Erythroblast (primary cell): ENCODE measurements around the gene DNAJC17.

Source experiments
- DNase-seq, 2 experiments: peaks; one replicate each; lab custom pipeline; 2025; lab: John Stamatoyannopoulos, UW
- GATA1 ChIP-seq: IDR thresholded peaks from 2 replicates; pipeline ENCODE4 v1.6.1; 2011; ENCODE audit warnings: low read depth, mild to moderate bottlenecking, control low read depth, low read length, moderate library complexity
- POLR2A ChIP-seq: IDR thresholded peaks from 2 replicates; pipeline ENCODE4 v1.6.1; 2011; ENCODE audit warnings: mild to moderate bottlenecking, low read length

Gene DNAJC17, protein sequence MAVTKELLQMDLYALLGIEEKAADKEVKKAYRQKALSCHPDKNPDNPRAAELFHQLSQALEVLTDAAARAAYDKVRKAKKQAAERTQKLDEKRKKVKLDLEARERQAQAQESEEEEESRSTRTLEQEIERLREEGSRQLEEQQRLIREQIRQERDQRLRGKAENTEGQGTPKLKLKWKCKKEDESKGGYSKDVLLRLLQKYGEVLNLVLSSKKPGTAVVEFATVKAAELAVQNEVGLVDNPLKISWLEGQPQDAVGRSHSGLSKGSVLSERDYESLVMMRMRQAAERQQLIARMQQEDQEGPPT

DNA sequence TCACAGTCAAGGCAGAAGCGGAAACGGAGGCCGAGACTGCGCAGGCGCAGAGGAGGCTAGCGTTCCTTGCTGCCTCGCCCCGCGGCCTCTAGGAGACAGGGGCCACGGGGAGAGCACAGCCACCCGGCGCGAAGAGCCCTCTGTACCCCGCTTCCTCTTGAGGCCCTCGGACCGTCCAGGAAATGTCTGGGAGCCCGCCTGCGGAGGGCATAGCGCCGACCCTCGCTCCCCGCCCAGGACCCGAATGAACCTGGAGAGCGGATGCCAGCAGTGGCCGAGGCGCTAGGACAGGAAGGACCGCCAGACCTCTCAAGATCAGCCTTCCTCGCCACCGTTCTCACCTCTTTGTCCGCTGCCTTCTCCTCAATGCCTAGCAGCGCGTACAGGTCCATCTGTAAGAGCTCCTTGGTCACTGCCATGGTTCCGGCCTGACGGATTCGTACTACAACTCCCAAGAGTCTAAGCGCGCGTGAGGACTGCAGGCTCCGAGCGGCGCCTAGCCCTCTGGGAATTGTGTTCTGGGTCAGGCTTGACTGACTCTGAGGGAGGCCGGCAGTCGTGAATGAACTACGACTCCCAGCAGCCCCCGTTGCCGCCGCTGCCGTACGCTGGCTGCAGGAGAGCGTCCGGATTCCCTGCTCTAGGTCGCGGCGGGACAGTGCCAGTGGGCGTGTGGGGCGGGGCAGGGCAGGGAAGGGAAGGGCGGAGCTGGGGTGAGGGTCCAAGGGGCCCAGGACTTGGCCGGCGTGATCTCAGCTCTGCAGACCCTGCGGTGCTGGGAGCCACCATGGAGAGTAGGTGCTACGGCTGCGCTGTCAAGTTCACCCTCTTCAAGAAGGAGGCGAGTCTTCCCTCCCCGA, at the start of gene DNAJC17, which contains the start of gene ZFYVE19:
TSS of gene DNAJC17 (minus strand) at position 446 of the 860 bp plus-strand sequence. CDS start at position 419, 27 bp downstream.
TSS of gene ZFYVE19 (plus strand) at position 62 of the 860 bp plus-strand sequence. CDS start at position 563, 501 bp downstream.
- peak; percentile 97 to 98 for DNase-seq
- TF ChIP-seq POLR2A, result peak; percentile 79
- no peak for TF ChIP-seq GATA1

DNA sequence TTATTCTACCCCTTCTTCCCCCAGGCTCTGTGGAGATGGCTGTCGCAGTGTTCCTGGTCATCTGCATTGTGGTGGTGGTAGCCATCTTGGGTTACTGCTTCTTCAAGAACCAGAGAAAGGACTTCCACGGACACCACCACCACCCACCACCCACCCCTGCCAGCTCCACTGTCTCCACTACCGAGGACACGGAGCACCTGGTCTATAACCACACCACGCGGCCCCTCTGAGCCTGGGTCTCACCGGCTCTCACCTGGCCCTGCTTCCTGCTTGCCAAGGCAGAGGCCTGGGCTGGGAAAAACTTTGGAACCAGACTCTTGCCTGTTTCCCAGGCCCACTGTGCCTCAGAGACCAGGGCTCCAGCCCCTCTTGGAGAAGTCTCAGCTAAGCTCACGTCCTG, 49.5 kb upstream of the DNAJC17 start:
- no peak for DNase-seq
- TF ChIP-seq POLR2A (no peak), GATA1 (no peak)

DNA sequence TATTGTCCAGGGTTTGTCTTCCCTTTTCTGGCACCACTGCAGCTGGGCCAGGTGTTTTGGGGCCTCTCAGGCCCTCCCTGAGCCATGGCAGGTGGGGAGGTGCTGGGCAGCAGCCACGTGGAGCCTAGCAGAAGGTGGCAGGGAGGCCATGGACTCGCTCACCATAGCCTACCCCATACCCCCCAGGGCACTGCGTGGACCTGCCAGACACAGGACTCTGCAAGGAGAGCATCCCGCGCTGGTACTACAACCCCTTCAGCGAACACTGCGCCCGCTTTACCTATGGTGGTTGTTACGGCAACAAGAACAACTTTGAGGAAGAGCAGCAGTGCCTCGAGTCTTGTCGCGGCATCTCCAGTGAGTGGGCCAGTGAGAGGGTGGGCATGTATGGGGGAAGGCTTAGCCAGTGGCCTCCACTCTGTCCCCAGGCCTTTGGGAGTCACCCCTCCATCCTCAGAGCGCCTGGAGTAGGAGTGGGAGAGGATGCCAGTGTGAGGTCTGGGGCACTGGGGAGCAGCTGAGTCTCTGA, 48.5 kb upstream of the DNAJC17 start:
- DNase-seq, result no peak
- TF ChIP-seq GATA1 (no peak), POLR2A (no peak)

DNA sequence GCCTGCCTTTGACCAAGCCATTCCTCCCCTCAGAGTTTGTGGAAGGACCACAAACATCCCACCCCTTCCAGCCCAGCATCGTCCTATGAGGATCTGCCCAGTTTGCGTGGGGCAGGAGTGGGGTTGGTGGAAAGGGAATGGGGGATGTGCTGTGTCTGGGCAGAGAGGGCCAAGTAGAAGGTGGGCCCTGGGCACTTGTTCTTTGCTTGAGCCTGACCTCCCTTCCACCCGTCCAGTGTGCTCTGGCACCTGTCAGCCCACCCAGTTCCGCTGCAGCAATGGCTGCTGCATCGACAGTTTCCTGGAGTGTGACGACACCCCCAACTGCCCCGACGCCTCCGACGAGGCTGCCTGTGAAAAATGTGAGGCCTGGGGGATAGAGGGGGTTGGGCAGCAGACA, 46.9 kb upstream of the DNAJC17 start:
- DNase-seq, result no peak
- TF ChIP-seq GATA1 (no peak), POLR2A (no peak)

DNA sequence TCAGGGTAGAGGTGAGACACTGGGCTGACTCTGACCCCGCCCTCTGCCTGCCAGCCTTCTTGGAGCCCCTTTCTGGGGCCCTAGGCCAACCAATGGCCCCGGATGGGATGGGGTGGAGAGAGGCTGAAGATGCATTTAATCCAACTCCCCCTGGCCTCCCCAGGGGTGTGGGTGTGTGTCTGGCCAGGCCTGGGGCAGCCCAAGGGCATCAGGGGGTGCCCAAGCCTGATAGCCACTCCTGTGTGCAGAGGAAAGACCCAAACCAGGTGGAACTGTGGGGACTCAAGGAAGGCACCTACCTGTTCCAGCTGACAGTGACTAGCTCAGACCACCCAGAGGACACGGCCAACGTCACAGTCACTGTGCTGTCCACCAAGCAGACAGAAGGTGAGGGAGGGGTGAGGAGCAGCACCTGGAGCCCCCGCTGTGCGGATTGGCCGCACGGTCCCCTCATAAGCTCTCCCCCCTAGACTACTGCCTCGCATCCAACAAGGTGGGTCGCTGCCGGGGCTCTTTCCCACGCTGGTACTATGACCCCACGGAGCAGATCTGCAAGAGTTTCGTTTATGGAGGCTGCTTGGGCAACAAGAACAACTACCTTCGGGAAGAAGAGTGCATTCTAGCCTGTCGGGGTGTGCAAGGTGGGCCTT, 46.1 kb upstream of the DNAJC17 start:
- DNase-seq, result no peak
- no peak for TF ChIP-seq GATA1
- TF ChIP-seq POLR2A, result no peak

DNA sequence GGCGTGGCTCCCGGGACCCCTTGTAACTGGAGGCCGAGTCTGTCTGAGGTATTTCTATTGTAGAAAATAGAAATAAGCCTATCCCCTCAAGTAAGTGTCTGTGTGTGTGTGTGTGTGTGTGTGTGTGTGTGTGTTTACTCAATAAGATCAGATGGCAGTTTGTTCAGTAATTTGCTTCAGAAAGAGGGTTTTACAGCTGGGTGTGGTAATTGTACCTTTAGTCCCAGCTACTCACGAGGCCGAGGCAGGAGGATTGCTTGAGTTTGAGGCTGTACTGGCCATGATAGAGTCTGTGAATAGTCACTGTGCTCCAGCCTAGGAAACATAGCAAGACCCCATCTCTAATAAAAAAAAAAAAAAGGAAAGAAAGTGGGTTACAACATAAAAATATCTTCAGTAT, 45.3 kb upstream of the DNAJC17 start:
- DNase-seq, result no peak
- TF ChIP-seq POLR2A, result no peak

DNA sequence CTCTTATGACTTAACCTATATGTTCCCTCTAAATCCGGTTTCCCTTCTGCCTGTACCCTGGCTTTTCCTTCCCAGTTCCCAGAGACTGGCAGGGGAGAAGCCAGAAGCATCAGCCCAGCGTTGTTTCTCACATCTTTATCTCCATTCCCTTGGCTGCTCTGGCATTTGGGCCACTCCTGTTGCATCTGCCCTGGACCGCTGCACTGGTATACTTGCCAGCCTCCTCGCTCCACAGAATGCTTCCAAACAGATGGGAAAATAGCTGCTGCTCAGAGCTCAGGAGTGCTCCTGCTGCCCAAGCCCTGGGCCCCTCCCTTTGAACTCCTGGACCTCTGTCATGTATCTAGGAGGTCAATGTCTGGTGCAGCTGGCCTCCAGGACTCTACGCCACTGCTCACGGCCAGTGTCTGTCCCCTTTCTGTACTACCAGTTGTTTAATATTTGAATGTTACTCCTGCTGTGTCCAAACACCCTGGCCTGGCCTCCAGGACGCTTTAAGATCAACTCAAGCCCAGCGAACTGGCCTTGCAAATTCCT, 43.4 kb upstream of the DNAJC17 start:
- no peak for TF ChIP-seq GATA1
- TF ChIP-seq POLR2A, result no peak
- no peak for DNase-seq

DNA sequence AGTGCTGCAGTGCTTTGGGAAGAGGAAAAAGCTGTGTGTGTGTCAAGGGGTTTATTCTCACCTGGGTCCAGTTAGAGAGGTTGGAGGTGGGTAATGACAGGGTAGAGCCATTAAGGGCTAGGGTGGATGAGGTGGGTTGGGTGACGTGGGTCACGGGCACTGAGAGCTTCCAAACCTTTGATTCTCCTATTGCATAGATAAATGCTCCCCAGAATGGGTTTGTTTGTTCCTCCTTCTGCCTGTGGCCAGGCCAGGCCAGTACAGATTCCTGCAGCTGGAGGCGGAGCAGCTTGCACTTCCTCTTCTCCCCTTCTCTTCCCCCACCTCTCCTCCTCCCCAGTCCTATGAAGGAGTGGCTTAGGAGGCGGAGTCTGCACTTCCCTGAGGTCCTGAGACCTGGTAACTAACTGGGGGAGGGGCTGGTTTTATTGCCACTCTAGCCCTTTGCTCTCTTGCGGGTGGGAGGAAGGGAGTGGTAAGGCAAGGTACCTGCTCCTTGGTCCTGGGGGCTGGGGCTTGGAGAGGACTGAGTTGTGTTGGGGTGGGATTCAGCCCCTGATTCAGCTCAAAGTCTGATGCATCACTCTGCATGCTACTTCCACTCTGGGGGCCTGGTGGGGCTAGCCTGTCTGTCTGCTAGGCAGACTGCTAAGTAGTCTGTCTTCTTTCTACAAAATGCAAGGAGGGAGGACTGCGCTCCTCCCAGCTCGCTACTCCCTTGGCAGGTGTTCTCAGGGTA, 40.1 kb upstream of the DNAJC17 start:
- TF ChIP-seq GATA1 (no peak), POLR2A (no peak)
- no peak for DNase-seq

DNA sequence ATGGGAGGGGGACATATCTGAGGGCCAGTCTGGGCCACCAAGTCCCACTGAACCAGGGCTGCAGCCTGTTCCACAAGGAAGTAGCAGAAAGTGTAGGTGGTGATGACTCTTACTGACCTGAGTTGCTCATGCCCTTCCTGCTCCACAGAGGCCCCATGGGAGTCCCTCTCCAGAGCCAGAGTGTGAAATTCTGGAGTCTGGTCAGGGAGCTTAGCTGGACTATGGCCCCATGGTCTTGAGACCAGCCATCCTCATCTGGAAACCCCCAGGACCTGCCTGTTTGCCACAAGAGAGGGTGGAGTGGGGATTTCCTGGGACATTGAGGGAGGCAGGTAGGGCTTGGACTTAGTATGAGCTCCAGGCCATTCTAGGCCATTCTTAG, 39.6 kb upstream of the DNAJC17 start:
- no peak for DNase-seq
- no peak for TF ChIP-seq POLR2A
- TF ChIP-seq GATA1, result no peak

DNA sequence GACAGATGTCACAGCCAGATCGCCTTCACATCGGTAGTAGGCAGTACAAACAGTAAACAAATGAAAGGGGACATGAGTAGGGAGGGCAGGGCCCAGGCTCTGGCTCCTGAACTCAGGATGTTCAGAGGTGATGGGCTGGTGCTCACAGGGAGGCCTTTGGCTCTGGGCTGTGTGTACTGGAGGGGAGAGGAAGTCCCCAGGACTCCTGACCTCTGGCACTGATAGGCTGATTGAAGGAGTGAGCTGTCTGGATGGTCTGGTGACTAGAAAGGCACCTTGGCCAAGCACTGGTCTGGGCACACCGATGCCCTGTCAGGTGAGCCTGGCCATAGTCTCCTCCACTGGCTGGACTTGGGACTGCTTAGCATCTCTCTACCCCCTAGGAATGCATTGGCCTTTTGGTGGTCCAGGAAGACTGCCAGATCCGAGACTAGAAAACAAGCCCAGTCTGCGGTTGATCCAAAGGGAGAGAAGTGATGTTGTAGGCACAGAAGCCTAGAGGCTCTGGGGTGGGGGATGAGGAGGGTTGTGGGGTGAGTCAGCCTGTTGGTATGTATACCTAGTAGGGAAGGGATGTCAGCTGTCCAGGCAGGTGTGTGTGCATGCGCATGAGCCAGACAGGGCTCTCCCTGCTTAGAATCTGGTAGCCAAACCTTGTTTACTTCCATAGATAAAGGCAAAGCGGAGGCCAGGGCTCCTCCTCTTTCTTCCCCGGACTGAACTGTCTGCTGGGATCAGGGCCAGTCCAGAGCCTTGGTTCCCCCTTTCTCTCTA, 38.4 kb upstream of the DNAJC17 start:
- DNase-seq, result no peak
- TF ChIP-seq POLR2A, result no peak
- TF ChIP-seq GATA1, result no peak

DNA sequence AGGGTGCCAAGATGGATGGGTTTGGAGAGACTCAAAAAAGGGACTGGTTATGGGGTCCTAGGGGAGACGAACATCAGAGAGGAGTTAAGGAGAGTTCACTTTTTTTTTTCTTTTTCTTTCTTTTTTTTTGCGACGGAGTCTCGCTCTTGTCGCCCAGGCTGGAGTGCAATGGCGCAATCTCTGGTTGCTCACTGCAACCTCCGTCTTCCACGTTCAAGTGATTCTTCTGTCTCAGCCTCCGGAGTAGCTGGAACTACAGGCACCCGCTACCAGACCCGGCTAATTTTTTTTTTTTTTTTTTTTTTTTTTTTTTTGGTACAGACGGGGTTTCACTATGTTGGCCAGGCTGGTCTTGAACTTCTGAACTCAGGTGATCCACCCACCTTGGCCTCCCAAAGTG, 37.8 kb upstream of the DNAJC17 start:
- TF ChIP-seq POLR2A (no peak), GATA1 (no peak)
- DNase-seq, result no peak

DNA sequence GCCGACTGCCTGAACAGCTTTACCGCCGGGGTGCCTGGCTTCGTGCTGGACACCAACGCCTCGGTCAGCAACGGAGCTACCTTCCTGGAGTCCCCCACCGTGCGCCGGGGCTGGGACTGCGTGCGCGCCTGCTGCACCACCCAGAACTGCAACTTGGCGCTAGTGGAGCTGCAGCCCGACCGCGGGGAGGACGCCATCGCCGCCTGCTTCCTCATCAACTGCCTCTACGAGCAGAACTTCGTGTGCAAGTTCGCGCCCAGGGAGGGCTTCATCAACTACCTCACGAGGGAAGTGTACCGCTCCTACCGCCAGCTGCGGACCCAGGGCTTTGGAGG, 37.4 kb upstream of the DNAJC17 start:
- TF ChIP-seq POLR2A, result no peak
- TF ChIP-seq GATA1, result no peak
- peak; percentile 42 to 48 for DNase-seq
